ENCODE results near the gene CIAPIN1.

The CIAPIN1 gene

GRCh38 chr16:57481421-57481820, 34.2 kb upstream of the CIAPIN1 start:
- no peak overlapping the region for H3K4me3 ChIP-seq (ENCODE audit: low read length)
- no peaks in the 10 kb centered on the region for H3K9me3 ChIP-seq (ENCODE audit: control insufficient read depth, low read length)
- H3K4me1 ChIP-seq (ENCODE audit: control insufficient read depth, insufficient read depth, low read length) = peaks cover 73% of the 10 kb centered on the region
- H3K27me3 ChIP-seq (ENCODE audit: control insufficient read depth, insufficient read depth, low read length) = no peaks in the 10 kb centered on the region
- H3K9ac ChIP-seq (ENCODE audit: low read length) = peak overlapping the region; percentile 63
- H3K36me3 ChIP-seq (ENCODE audit: control insufficient read depth, insufficient read depth, low read length) = no peaks in the 10 kb centered on the region

- no peaks in the 10 kb centered on the region for H3K9me3 ChIP-seq (ENCODE audit: control insufficient read depth, low read length)
Observed at GRCh38 chr16:57480754-57481230, 33.6 kb upstream of the CIAPIN1 start.

GRCh38 chr16:57479976-57480753, 33.0 kb upstream of the CIAPIN1 start:
- Histone ChIP-seq H3K4me1 (ENCODE audit: control insufficient read depth, insufficient read depth, low read length) (peaks cover 72% of the 10 kb centered on the region), H3K9ac (ENCODE audit: low read length) (peak overlapping the region; percentile 63), H3K27me3 (ENCODE audit: control insufficient read depth, insufficient read depth, low read length) (no peaks in the 10 kb centered on the region), H3K4me3 (ENCODE audit: low read length) (peak overlapping the region; percentile 57), H3K9me3 (ENCODE audit: control insufficient read depth, low read length) (no peaks in the 10 kb centered on the region), H3K36me3 (ENCODE audit: control insufficient read depth, insufficient read depth, low read length) (peaks cover 4% of the 10 kb centered on the region)

More at GRCh38 chr16:57480754-57481230, 33.6 kb upstream of the CIAPIN1 start:
- H3K36me3 ChIP-seq (ENCODE audit: control insufficient read depth, insufficient read depth, low read length) = peaks cover 4% of the 10 kb centered on the region
- H3K9ac ChIP-seq (ENCODE audit: low read length) = peak overlapping the region; percentile 63
- no peaks in the 10 kb centered on the region for H3K27me3 ChIP-seq (ENCODE audit: control insufficient read depth, insufficient read depth, low read length)
- H3K4me3 ChIP-seq (ENCODE audit: low read length) = no peak overlapping the region
- peaks cover 77% of the 10 kb centered on the region for H3K4me1 ChIP-seq (ENCODE audit: control insufficient read depth, insufficient read depth, low read length)

- Histone ChIP-seq H3K27me3 (ENCODE audit: control insufficient read depth, insufficient read depth, low read length) (no peaks in the 10 kb centered on the region), H3K4me1 (ENCODE audit: control insufficient read depth, insufficient read depth, low read length) (peaks cover 64% of the 10 kb centered on the region), H3K9ac (ENCODE audit: low read length) (peak overlapping the region; percentile 63), H3K36me3 (ENCODE audit: control insufficient read depth, insufficient read depth, low read length) (peaks cover 8% of the 10 kb centered on the region), H3K4me3 (ENCODE audit: low read length) (peak overlapping the region; percentile 57), H3K9me3 (ENCODE audit: control insufficient read depth, low read length) (no peaks in the 10 kb centered on the region)
Observed at GRCh38 chr16:57479205-57479975, 32.2 kb upstream of the CIAPIN1 start.

- H3K9ac ChIP-seq (ENCODE audit: low read length) = peak overlapping the region; percentile 63
Observed at GRCh38 chr16:57478396-57479204, 31.4 kb upstream of the CIAPIN1 start.

GRCh38 chr16:57477531-57478202, 30.5 kb upstream of the CIAPIN1 start:
- Histone ChIP-seq H3K4me1 (ENCODE audit: control insufficient read depth, insufficient read depth, low read length) (peaks cover 59% of the 10 kb centered on the region), H3K4me3 (ENCODE audit: low read length) (no peak overlapping the region), H3K9me3 (ENCODE audit: control insufficient read depth, low read length) (no peaks in the 10 kb centered on the region), H3K36me3 (ENCODE audit: control insufficient read depth, insufficient read depth, low read length) (peaks cover 15% of the 10 kb centered on the region), H3K27me3 (ENCODE audit: control insufficient read depth, insufficient read depth, low read length) (no peaks in the 10 kb centered on the region), H3K9ac (ENCODE audit: low read length) (peak overlapping the region; percentile 35)

More at GRCh38 chr16:57478396-57479204, 31.4 kb upstream of the CIAPIN1 start:
- peak overlapping the region; percentile 14 for H3K4me3 ChIP-seq (ENCODE audit: low read length)
- H3K4me1 ChIP-seq (ENCODE audit: control insufficient read depth, insufficient read depth, low read length) = peaks cover 56% of the 10 kb centered on the region
- H3K27me3 ChIP-seq (ENCODE audit: control insufficient read depth, insufficient read depth, low read length) = no peaks in the 10 kb centered on the region
- no peaks in the 10 kb centered on the region for H3K9me3 ChIP-seq (ENCODE audit: control insufficient read depth, low read length)
- peaks cover 9% of the 10 kb centered on the region for H3K36me3 ChIP-seq (ENCODE audit: control insufficient read depth, insufficient read depth, low read length)

- H3K4me3 ChIP-seq (ENCODE audit: low read length) = no peak overlapping the region
- peaks cover 16% of the 10 kb centered on the region for H3K36me3 ChIP-seq (ENCODE audit: control insufficient read depth, insufficient read depth, low read length)
- H3K27me3 ChIP-seq (ENCODE audit: control insufficient read depth, insufficient read depth, low read length) = no peaks in the 10 kb centered on the region
- H3K4me1 ChIP-seq (ENCODE audit: control insufficient read depth, insufficient read depth, low read length) = peaks cover 68% of the 10 kb centered on the region
- H3K9ac ChIP-seq (ENCODE audit: low read length) = no peak overlapping the region
- no peaks in the 10 kb centered on the region for H3K9me3 ChIP-seq (ENCODE audit: control insufficient read depth, low read length)
Observed at GRCh38 chr16:57476546-57477410, 29.6 kb upstream of the CIAPIN1 start.

GRCh38 chr16:57475711-57476339, 28.6 kb upstream of the CIAPIN1 start:
- no peak overlapping the region for H3K9ac ChIP-seq (ENCODE audit: low read length)
- H3K4me3 ChIP-seq (ENCODE audit: low read length) = no peak overlapping the region
- H3K9me3 ChIP-seq (ENCODE audit: control insufficient read depth, low read length) = no peaks in the 10 kb centered on the region
- H3K4me1 ChIP-seq (ENCODE audit: control insufficient read depth, insufficient read depth, low read length) = peaks cover 68% of the 10 kb centered on the region
- H3K27me3 ChIP-seq (ENCODE audit: control insufficient read depth, insufficient read depth, low read length) = no peaks in the 10 kb centered on the region
- H3K36me3 ChIP-seq (ENCODE audit: control insufficient read depth, insufficient read depth, low read length) = peaks cover 16% of the 10 kb centered on the region

GRCh38 chr16:57474671-57475661, 27.8 kb upstream of the CIAPIN1 start:
- no peak overlapping the region for H3K4me3 ChIP-seq (ENCODE audit: low read length)
- H3K36me3 ChIP-seq (ENCODE audit: control insufficient read depth, insufficient read depth, low read length) = peaks cover 23% of the 10 kb centered on the region
- no peaks in the 10 kb centered on the region for H3K27me3 ChIP-seq (ENCODE audit: control insufficient read depth, insufficient read depth, low read length)
- no peaks in the 10 kb centered on the region for H3K9me3 ChIP-seq (ENCODE audit: control insufficient read depth, low read length)
- H3K9ac ChIP-seq (ENCODE audit: low read length) = no peak overlapping the region
- H3K4me1 ChIP-seq (ENCODE audit: control insufficient read depth, insufficient read depth, low read length) = peaks cover 68% of the 10 kb centered on the region

Measured in mucosa of stomach (tissue), 1 donor.